SK-N-SH (cell line): ENCODE results near the gene SENP8.

Source experiments
- CTCF ChIP-seq: fragments of 200-600 bp; sonication (generic); IDR thresholded peaks from 2 replicates; pipeline ENCODE4 v1.6.1; 2017; ENCODE audit warnings: antibody characterized with exemption, mild to moderate bottlenecking, moderate library complexity
- FOSL2 ChIP-seq: IDR thresholded peaks from 2 replicates; pipeline ENCODE4 v1.4.0; 2012; ENCODE audit warnings: low read depth, mild to moderate bottlenecking, moderate library complexity, borderline replicate concordance
- FOXM1 ChIP-seq: IDR thresholded peaks from 2 replicates; pipeline ENCODE4 v1.4.0; 2012; ENCODE audit warnings: low read depth, mild to moderate bottlenecking
- RCOR1 ChIP-seq: fragments of 150-350 bp; IDR thresholded peaks from 2 replicates; pipeline ENCODE4 v1.6.1; 2017; ENCODE audit warnings: antibody characterized with exemption, low read length
- SIN3A ChIP-seq: IDR thresholded peaks from 2 replicates; pipeline ENCODE4 v1.6.1; 2012; ENCODE audit warnings: low read depth, mild to moderate bottlenecking, low read length, moderate library complexity, borderline replicate concordance
- TF ChIP-seq, protein P1 (sequence below): IDR thresholded peaks from 2 replicates; pipeline ENCODE4 v1.4.0; 2012; ENCODE audit warnings: low read depth, borderline replicate concordance

GRCh38 chr15:72168808-72169190 lies 50.6 kb downstream of the SENP8 start:
- TF ChIP-seq CTCF (no peak), FOSL2 (no peak), SIN3A (no peak), RCOR1 (no peak), FOXM1 (no peak)
- TF ChIP-seq, protein P1, sequence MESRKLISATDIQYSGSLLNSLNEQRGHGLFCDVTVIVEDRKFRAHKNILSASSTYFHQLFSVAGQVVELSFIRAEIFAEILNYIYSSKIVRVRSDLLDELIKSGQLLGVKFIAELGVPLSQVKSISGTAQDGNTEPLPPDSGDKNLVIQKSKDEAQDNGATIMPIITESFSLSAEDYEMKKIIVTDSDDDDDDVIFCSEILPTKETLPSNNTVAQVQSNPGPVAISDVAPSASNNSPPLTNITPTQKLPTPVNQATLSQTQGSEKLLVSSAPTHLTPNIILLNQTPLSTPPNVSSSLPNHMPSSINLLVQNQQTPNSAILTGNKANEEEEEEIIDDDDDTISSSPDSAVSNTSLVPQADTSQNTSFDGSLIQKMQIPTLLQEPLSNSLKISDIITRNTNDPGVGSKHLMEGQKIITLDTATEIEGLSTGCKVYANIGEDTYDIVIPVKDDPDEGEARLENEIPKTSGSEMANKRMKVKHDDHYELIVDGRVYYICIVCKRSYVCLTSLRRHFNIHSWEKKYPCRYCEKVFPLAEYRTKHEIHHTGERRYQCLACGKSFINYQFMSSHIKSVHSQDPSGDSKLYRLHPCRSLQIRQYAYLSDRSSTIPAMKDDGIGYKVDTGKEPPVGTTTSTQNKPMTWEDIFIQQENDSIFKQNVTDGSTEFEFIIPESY = no peak
